ENCODE measurements around the gene TSEN15. TPM values are rescaled to one million over a fixed set of nuclear protein-coding genes. Genes with fewer than 3 reads are reported as not detected.

The TSEN15 gene
- total and polyA plus RNA-seq, 7 donors = 15.9 to 38.7 (median 22.3) TPM

- no peak overlapping the region for H3K4me3 ChIP-seq
- H3K36me3 ChIP-seq (ENCODE audit: insufficient read depth in 1 of 2, low read depth in 1 of 2) = no peaks in the 10 kb centered on the region
- intact Hi-C loops (cut with DNase I) = no loop called here
- no peak overlapping the region for H3K27ac ChIP-seq
- no peak for TF ChIP-seq CTCF (IDR thresholded peaks at IDR 0.05)
- no peaks in the 10 kb centered on the region for H3K27me3 ChIP-seq (ENCODE audit: insufficient read depth in 3 of 3, low read length in 2 of 3)
- DNase-seq (no peak), ATAC-seq (no peak)
- no peaks in the 10 kb centered on the region for H3K4me1 ChIP-seq
- no peaks in the 10 kb centered on the region for H3K9me3 ChIP-seq
Measured at GRCh38 chr1:184101141-184101540, 49.6 kb downstream of the TSEN15 start.

- no peaks in the 10 kb centered on the region for H3K27me3 ChIP-seq (ENCODE audit: insufficient read depth in 3 of 3, low read length in 2 of 3)
- WGBS, 3 donors = 48 to 88% (median 64%) methylated on average over 1 of the region's 1 CpG
- no peak overlapping the region for H3K4me3 ChIP-seq
- no peak for DNase-seq
- no peak for ATAC-seq
- H3K4me1 ChIP-seq = no peaks in the 10 kb centered on the region
- intact Hi-C loops (cut with DNase I) = no loop called here
- TF ChIP-seq CTCF (IDR thresholded peaks at IDR 0.05) = no peak
- no peaks in the 10 kb centered on the region for H3K36me3 ChIP-seq (ENCODE audit: insufficient read depth in 1 of 2, low read depth in 1 of 2)
- H3K27ac ChIP-seq = no peak overlapping the region
- no peaks in the 10 kb centered on the region for H3K9me3 ChIP-seq
Measured at GRCh38 chr1:184101571-184101970, 50.0 kb downstream of the TSEN15 start.

GRCh38 chr1:184110272-184111204 is 59.0 kb downstream of the TSEN15 start:
- no peaks in the 10 kb centered on the region for H3K36me3 ChIP-seq (ENCODE audit: insufficient read depth in 1 of 2, low read depth in 1 of 2)
- TF ChIP-seq CTCF (IDR thresholded peaks at IDR 0.05) = no peak
- H3K27me3 ChIP-seq (ENCODE audit: insufficient read depth in 3 of 3, low read length in 2 of 3) = no peaks in the 10 kb centered on the region
- H3K27ac ChIP-seq = no peak overlapping the region
- ATAC-seq (no peak), DNase-seq (no peak)
- intact Hi-C loops (cut with DNase I) = no loop called here
- H3K4me1 ChIP-seq = no peaks in the 10 kb centered on the region
- no peak overlapping the region for H3K4me3 ChIP-seq
- H3K9me3 ChIP-seq = no peaks in the 10 kb centered on the region
- WGBS, 3 donors = 88 to 92% (median 89%) methylated on average over 11 of the region's 11 CpGs

GRCh38 chr1:184112176-184112948 is 60.8 kb downstream of the TSEN15 start:
- no peaks in the 10 kb centered on the region for H3K9me3 ChIP-seq
- no peak for DNase-seq

More at GRCh38 chr1:184112176-184112948, 60.8 kb downstream of the TSEN15 start:
- Histone ChIP-seq H3K4me1 (no peaks in the 10 kb centered on the region), H3K4me3 (no peak overlapping the region), H3K36me3 (ENCODE audit: insufficient read depth in 1 of 2, low read depth in 1 of 2) (no peaks in the 10 kb centered on the region), H3K27me3 (ENCODE audit: insufficient read depth in 3 of 3, low read length in 2 of 3) (no peaks in the 10 kb centered on the region), H3K27ac (no peak overlapping the region)
- intact Hi-C loops (cut with DNase I) = no loop called here
- no peak for TF ChIP-seq CTCF (IDR thresholded peaks at IDR 0.05)
- 80 to 84% (median 84%) methylated on average over 2 of the region's 2 CpGs for WGBS, 3 donors
- no peak for ATAC-seq

Measured in psoas muscle (tissue), 8 donors.